Effector memory CD8-positive, alpha-beta T cell (primary cell): ENCODE results near the gene IL20RA.
"Not testable (repeated sequence)": the region's sequence is repeated elsewhere in the genome, so short reads cannot be mapped to it uniquely, and the experiment has no call there.

Experiments
- ATAC-seq: fragments of 150-1000 bp; cut with Tn5 transposase; replicated peaks from 2 replicates; pipeline ENCODE4 v1.10.0; 2021; ENCODE audit warnings: mild to moderate bottlenecking, moderate library complexity
- DNase-seq, 3 experiments: peaks; one replicate each; pipeline ENCODE4 v3.0.0; 2021
- H3K27ac Mint-ChIP-seq, 2 donors: one replicate each; pipeline ENCODE4 v1.8.0; 2022; ENCODE audit warnings: mild to moderate bottlenecking in 2 of 2, mixed read lengths in 2 of 2, moderate library complexity in 2 of 2
- H3K27me3 Mint-ChIP-seq, 2 donors: one replicate each; pipeline ENCODE4 v1.8.0; 2022; ENCODE audit warnings: mixed read lengths in 2 of 2
- H3K36me3 Mint-ChIP-seq: one replicate; pipeline ENCODE4 v1.8.0; 2022; ENCODE audit warnings: mild to moderate bottlenecking, moderate library complexity, mixed read lengths; ENCODE audit not compliant: insufficient read depth
- H3K4me1 Mint-ChIP-seq, 2 donors: one replicate each; pipeline ENCODE4 v1.8.0; 2022; ENCODE audit warnings: low read depth in 2 of 2, mixed read lengths in 2 of 2
- H3K4me3 Mint-ChIP-seq, 2 donors: one replicate each; pipeline ENCODE4 v1.8.0; 2022; ENCODE audit warnings: mild to moderate bottlenecking in 2 of 2, mixed read lengths in 2 of 2, moderate library complexity in 2 of 2
- H3K9me3 Mint-ChIP-seq, 2 donors: one replicate each; pipeline ENCODE4 v1.8.0; 2022; ENCODE audit warnings: mixed read lengths in 2 of 2
- total RNA-seq, 9 experiments: gene quantifications; one replicate each; lab custom pipeline; 2026; lab: John Stamatoyannopoulos, UW

The IL20RA gene
- 0 to 0.10 (median 0) reads per million in 9 experiments for total RNA-seq

GRCh38 chr6:137044366-137045221 is at the start of gene IL20RA:
IL20RA (minus strand) TSS chr6:137044965; CDS start chr6:137044728, 237 bp downstream.
- ATAC-seq (peak; percentile 71), DNase-seq (peak in 1 of 3 experiments; percentile 3)
- peaks cover 3% of the 10 kb centered on the region for H3K36me3 Mint-ChIP-seq
- H3K27me3 Mint-ChIP-seq = peaks cover 90 to 96% of the 10 kb centered on the region in 2 donors
- H3K4me3 Mint-ChIP-seq = peak within 1 kb of the TSS; percentile 78 to 79
- peaks cover 3 to 8% of the 10 kb centered on the region in 2 donors for H3K4me1 Mint-ChIP-seq
- H3K9me3 Mint-ChIP-seq = no peaks in the 10 kb centered on the region
- no peak within 1 kb of the TSS for H3K27ac Mint-ChIP-seq

- Mint-ChIP-seq H3K27ac (no peak overlapping the region), H3K9me3 (no peaks in the 10 kb centered on the region), H3K36me3 (no peaks in the 10 kb centered on the region), H3K4me1 (peaks cover 14 to 19% of the 10 kb centered on the region in 2 donors), H3K4me3 (no peak overlapping the region), H3K27me3 (peaks cover 6 to 20% of the 10 kb centered on the region in 2 donors)
- ATAC-seq = no peak
- DNase-seq = no peak
These were observed 48.7 kb upstream of the IL20RA start for GRCh38 chr6:137093183-137094069.

GRCh38 chr6:137092018-137092417 is 47.3 kb upstream of the IL20RA start:
- no peak for DNase-seq
- Mint-ChIP-seq H3K36me3 (no peaks in the 10 kb centered on the region), H3K4me1 (peaks cover 14 to 19% of the 10 kb centered on the region in 2 donors), H3K9me3 (no peaks in the 10 kb centered on the region), H3K4me3 (no peak overlapping the region), H3K27me3 (peaks cover 6 to 21% of the 10 kb centered on the region in 2 donors), H3K27ac (no peak overlapping the region)
- ATAC-seq = no peak

- ATAC-seq = no peak
- DNase-seq = no peak
- Mint-ChIP-seq H3K9me3 (no peaks in the 10 kb centered on the region), H3K27me3 (peaks cover 6 to 21% of the 10 kb centered on the region in 2 donors), H3K27ac (no peak overlapping the region), H3K4me3 (no peak overlapping the region), H3K4me1 (peaks cover 0 to 2% of the 10 kb centered on the region in 2 donors), H3K36me3 (no peaks in the 10 kb centered on the region)
These were observed 44.5 kb upstream of the IL20RA start for GRCh38 chr6:137089305-137089704.

- H3K27me3 Mint-ChIP-seq = peaks cover 6 to 21% of the 10 kb centered on the region in 2 donors
- H3K4me3 Mint-ChIP-seq = no peak overlapping the region
- no peak overlapping the region for H3K27ac Mint-ChIP-seq
- DNase-seq (no peak), ATAC-seq (no peak)
- no peaks in the 10 kb centered on the region for H3K4me1 Mint-ChIP-seq
- H3K36me3 Mint-ChIP-seq = no peaks in the 10 kb centered on the region
- H3K9me3 Mint-ChIP-seq = no peaks in the 10 kb centered on the region
These were observed 43.1 kb upstream of the IL20RA start for GRCh38 chr6:137087902-137088301.

- peaks cover 8 to 22% of the 10 kb centered on the region in 2 donors for H3K27me3 Mint-ChIP-seq
- no peaks in the 10 kb centered on the region for H3K4me1 Mint-ChIP-seq
- DNase-seq (no peak), ATAC-seq (no peak)
- no peak overlapping the region for H3K27ac Mint-ChIP-seq
- H3K9me3 Mint-ChIP-seq = no peaks in the 10 kb centered on the region
- H3K4me3 Mint-ChIP-seq = no peak overlapping the region
- H3K36me3 Mint-ChIP-seq = no peaks in the 10 kb centered on the region
These were observed 41.3 kb upstream of the IL20RA start for GRCh38 chr6:137086031-137086430.

- no peaks in the 10 kb centered on the region for H3K36me3 Mint-ChIP-seq
- no peaks in the 10 kb centered on the region for H3K9me3 Mint-ChIP-seq
- ATAC-seq (no peak), DNase-seq (no peak)
- no peak overlapping the region for H3K4me3 Mint-ChIP-seq
- H3K4me1 Mint-ChIP-seq = no peaks in the 10 kb centered on the region
- H3K27me3 Mint-ChIP-seq = peaks cover 12 to 25% of the 10 kb centered on the region in 2 donors
- no peak overlapping the region for H3K27ac Mint-ChIP-seq
These were observed 40.3 kb upstream of the IL20RA start for GRCh38 chr6:137084865-137085617.

- H3K27me3 Mint-ChIP-seq = peaks cover 13 to 18% of the 10 kb centered on the region in 2 donors
These were observed 39.3 kb upstream of the IL20RA start for GRCh38 chr6:137084090-137084489.

GRCh38 chr6:137081997-137082396 is 37.2 kb upstream of the IL20RA start:
- no peak overlapping the region for H3K4me3 Mint-ChIP-seq
- no peaks in the 10 kb centered on the region for H3K4me1 Mint-ChIP-seq
- peaks cover 11 to 13% of the 10 kb centered on the region in 2 donors for H3K27me3 Mint-ChIP-seq
- H3K27ac Mint-ChIP-seq = no peak overlapping the region
- no peaks in the 10 kb centered on the region for H3K9me3 Mint-ChIP-seq
- no peak for ATAC-seq
- DNase-seq = no peak
- H3K36me3 Mint-ChIP-seq = no peaks in the 10 kb centered on the region

More at GRCh38 chr6:137084090-137084489, 39.3 kb upstream of the IL20RA start:
- Mint-ChIP-seq H3K9me3 (no peaks in the 10 kb centered on the region), H3K36me3 (no peaks in the 10 kb centered on the region), H3K4me1 (no peaks in the 10 kb centered on the region), H3K27ac (no peak overlapping the region), H3K4me3 (no peak overlapping the region)
- no peak for DNase-seq
- no peak for ATAC-seq

- Mint-ChIP-seq H3K9me3 (no peaks in the 10 kb centered on the region), H3K4me3 (no peak overlapping the region), H3K4me1 (no peaks in the 10 kb centered on the region), H3K36me3 (no peaks in the 10 kb centered on the region), H3K27me3 (peaks cover 12 to 13% of the 10 kb centered on the region in 2 donors), H3K27ac (no peak overlapping the region)
- ATAC-seq (no peak), DNase-seq (no peak)
These were observed 35.9 kb upstream of the IL20RA start for GRCh38 chr6:137080711-137081110.

GRCh38 chr6:137076277-137077068 is 31.7 kb upstream of the IL20RA start:
- no peak overlapping the region for H3K4me3 Mint-ChIP-seq
- H3K27ac Mint-ChIP-seq = no peak overlapping the region
- ATAC-seq (peak; percentile 99), DNase-seq (peak; percentile 45 to 56 (median 51))
- H3K36me3 Mint-ChIP-seq = no peaks in the 10 kb centered on the region
- no peaks in the 10 kb centered on the region for H3K4me1 Mint-ChIP-seq
- H3K27me3 Mint-ChIP-seq = peaks cover 33 to 42% of the 10 kb centered on the region in 2 donors
- H3K9me3 Mint-ChIP-seq = peaks cover 0 to 2% of the 10 kb centered on the region in 2 donors

- not testable (repeated sequence) for ATAC-seq, H3K9me3 Mint-ChIP-seq, H3K4me1 Mint-ChIP-seq, DNase-seq, H3K4me3 Mint-ChIP-seq, H3K36me3 Mint-ChIP-seq, H3K27ac Mint-ChIP-seq
- H3K27me3 Mint-ChIP-seq = peaks cover 35 to 46% of the 10 kb centered on the region in 2 donors
These were observed 31.0 kb upstream of the IL20RA start for GRCh38 chr6:137075790-137076189.
